Esophagus muscularis mucosa (tissue), 4 donors: ENCODE data around the gene TFF1. TPM values are rescaled to one million over a fixed set of nuclear protein-coding genes. Genes with fewer than 3 reads are reported as not detected.

ENCODE experiments used
- DNase-seq: peaks from one replicate; pipeline ENCODE4 v3.0.0-alpha.2; 2017; ENCODE audit errors: extremely low spot score
- H3K27ac ChIP-seq, 4 donors: fragments of 200-600 bp; sonication (generic); replicated peaks in 1 of 4; 1 replicate in 3 of 4; 2 replicates in 1 of 4; pipeline ENCODE4 v1.5.1; 2016 to 2019; ENCODE audit warnings: mild to moderate bottlenecking in 1 of 4
- H3K27me3 ChIP-seq, 4 donors: fragments of 200-600 bp; sonication (generic); one replicate each; pipeline versions ENCODE4 v1.5.1 to v1.6.0; 2016 to 2019
- H3K36me3 ChIP-seq, 4 donors: fragments of 200-600 bp; sonication (generic); one replicate each; pipeline ENCODE4 v1.5.1; 2016 to 2019
- H3K4me1 ChIP-seq, 4 donors: fragments of 200-600 bp; sonication (generic); one replicate each; pipeline ENCODE4 v1.5.1; 2016 to 2019
- H3K4me3 ChIP-seq, 4 donors: fragments of 200-600 bp; sonication (generic); 1 replicate in 2 of 4; 2 replicates in 2 of 4; pipeline ENCODE4 v1.5.1; 2016 to 2019; ENCODE audit warnings: mild to moderate bottlenecking in 4 of 4, moderate library complexity in 1 of 4
- H3K9me3 ChIP-seq, 4 donors: fragments of 200-600 bp; sonication (generic); 1 replicate in 3 of 4; 2 replicates in 1 of 4; pipeline ENCODE4 v1.5.1; 2016 to 2019
- EP300 ChIP-seq: sonication (generic); formaldehyde crosslinking; IDR thresholded peaks from one replicate; pipeline ENCODE4 v1.6.1; 2017; ENCODE audit warnings: antibody characterized with exemption
- POLR2A ChIP-seq: fragments of 450-650 bp; IDR thresholded peaks from one replicate; pipeline ENCODE4 v1.6.1; 2017; ENCODE audit warnings: antibody characterized with exemption, moderate library complexity, mild to moderate bottlenecking, low read depth
- POLR2AphosphoS5 ChIP-seq, 2 donors: sonication (generic); formaldehyde crosslinking; IDR thresholded peaks; one replicate each; pipeline ENCODE4 v1.6.1; 2017; ENCODE audit warnings: antibody characterized with exemption in 2 of 2
- WGBS: methylation state at CpG from one replicate; pipeline ENCODE4 v1.1.5; 2018; 5-methylcytosine and 5-hydroxymethylcytosine counted together
- intact Hi-C: fragments of 100-400 bp; cut with DNase I; formaldehyde crosslinking; loops from one replicate; pipeline ENCODE4 v1.15.1; 2023
- total RNA-seq, 4 donors: library from RNA; depleted of rRNA; stranded (reverse); fragments of >200 nt; gene quantifications; one replicate each; pipeline versions ENCODE4 v1.1.0 to v1.2.1, GENCODE V29; 2016
- TF ChIP-seq, protein P1 (sequence below), 3 experiments: fragments of 200-600 bp in 2 of 3; fragments of 450-650 bp in 1 of 3; sonication (generic) in 2 of 3; IDR thresholded peaks; one replicate each; pipeline ENCODE4 v1.5.1; 2017 to 2019; ENCODE audit warnings: antibody characterized with exemption in 3 of 3, mild to moderate bottlenecking in 2 of 3, moderate library complexity in 1 of 3

The TFF1 gene
- total RNA-seq, 4 donors from 2014 or later: not detected

DNA sequence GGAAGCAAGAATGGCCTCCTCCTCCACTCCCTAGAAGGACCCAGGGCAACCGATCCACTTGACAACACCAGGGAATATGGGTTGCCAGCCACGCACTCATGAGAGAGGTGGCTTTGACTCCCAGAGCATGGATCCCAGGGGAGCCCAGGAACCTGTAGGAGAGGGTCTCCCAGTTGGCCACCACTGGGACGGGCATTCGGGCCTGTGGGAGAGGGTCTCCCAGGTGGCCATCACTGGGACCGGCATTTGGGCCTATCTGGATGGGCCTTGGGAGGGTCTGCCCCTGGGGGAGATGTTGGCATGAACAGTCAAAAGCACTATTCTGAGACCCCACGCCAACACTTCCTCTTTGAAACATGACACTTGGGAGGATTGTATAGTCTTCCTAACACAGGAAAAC lies 565 bp downstream of the TFF1 start:
- no peaks in the 10 kb centered on the region for H3K4me1 ChIP-seq
- H3K9me3 ChIP-seq: no peaks in the 10 kb centered on the region
- intact Hi-C loops: no loop called here
- H3K27me3 ChIP-seq: peaks cover 0 to 70% (median 0%) of the 10 kb centered on the region in 4 donors
- no peaks in the 10 kb centered on the region for H3K36me3 ChIP-seq
- no peak overlapping the region for H3K27ac ChIP-seq
- 40% methylated on average over 1 of the region's 6 CpGs for WGBS
- DNase-seq: no peak
- TF ChIP-seq POLR2A (no peak), POLR2AphosphoS5 (IDR thresholded peaks at IDR 0.05) (no peak), EP300 (no peak)
- TF ChIP-seq, protein P1, sequence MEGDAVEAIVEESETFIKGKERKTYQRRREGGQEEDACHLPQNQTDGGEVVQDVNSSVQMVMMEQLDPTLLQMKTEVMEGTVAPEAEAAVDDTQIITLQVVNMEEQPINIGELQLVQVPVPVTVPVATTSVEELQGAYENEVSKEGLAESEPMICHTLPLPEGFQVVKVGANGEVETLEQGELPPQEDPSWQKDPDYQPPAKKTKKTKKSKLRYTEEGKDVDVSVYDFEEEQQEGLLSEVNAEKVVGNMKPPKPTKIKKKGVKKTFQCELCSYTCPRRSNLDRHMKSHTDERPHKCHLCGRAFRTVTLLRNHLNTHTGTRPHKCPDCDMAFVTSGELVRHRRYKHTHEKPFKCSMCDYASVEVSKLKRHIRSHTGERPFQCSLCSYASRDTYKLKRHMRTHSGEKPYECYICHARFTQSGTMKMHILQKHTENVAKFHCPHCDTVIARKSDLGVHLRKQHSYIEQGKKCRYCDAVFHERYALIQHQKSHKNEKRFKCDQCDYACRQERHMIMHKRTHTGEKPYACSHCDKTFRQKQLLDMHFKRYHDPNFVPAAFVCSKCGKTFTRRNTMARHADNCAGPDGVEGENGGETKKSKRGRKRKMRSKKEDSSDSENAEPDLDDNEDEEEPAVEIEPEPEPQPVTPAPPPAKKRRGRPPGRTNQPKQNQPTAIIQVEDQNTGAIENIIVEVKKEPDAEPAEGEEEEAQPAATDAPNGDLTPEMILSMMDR (IDR thresholded peaks at IDR 0.05): no peak
- H3K4me3 ChIP-seq: no peak overlapping the region

DNA sequence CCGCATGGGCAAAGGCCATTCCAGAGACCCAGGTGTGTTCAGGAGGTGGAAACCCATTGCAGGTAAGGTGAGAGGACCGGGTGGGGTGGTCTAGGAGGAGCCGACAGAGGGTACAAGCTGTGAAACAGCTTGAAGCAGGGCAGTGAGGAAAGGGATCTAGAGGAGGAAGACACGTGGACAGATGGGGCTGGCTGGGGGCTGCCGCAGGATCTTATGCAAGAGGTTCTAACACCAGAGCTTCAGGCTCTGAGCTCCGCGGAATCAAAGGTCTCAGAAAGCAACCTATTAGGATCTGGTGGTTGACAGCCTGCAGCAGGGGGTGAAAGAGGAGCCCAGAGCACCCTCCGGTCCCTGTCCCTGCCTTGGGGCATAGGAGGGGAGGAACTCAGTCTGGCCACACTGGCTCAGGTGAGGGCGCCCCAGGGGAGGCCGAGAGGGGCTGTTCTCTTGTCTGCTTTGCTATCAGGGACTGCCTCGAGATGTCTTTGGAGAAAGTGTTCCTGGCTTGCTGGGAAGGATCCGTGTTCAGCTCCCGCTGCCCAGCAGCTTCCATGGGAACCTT lies 1.9 kb downstream of the TFF1 start:
- no peak for TF ChIP-seq POLR2A
- TF ChIP-seq EP300: no peak
- no peak for TF ChIP-seq POLR2AphosphoS5 (IDR thresholded peaks at IDR 0.05)
- TF ChIP-seq, protein P1 (IDR thresholded peaks at IDR 0.05): no peak
- intact Hi-C loops: no loop called here
- 66% methylated on average over 13 of the region's 13 CpGs for WGBS
- Histone ChIP-seq H3K4me3 (no peak overlapping the region), H3K9me3 (peaks cover 0 to 9% (median 6%) of the 10 kb centered on the region in 4 donors), H3K4me1 (no peaks in the 10 kb centered on the region), H3K27me3 (peaks cover 0 to 71% (median 2%) of the 10 kb centered on the region in 4 donors), H3K36me3 (no peaks in the 10 kb centered on the region), H3K27ac (no peak overlapping the region)
- DNase-seq: no peak

- no peak for DNase-seq
- H3K27ac ChIP-seq: no peak overlapping the region
- no peak for TF ChIP-seq POLR2A
- no peak for TF ChIP-seq EP300
- TF ChIP-seq, protein P1 (IDR thresholded peaks at IDR 0.05): no peak
- no peak for TF ChIP-seq POLR2AphosphoS5 (IDR thresholded peaks at IDR 0.05)
- intact Hi-C loops: no loop called here
- peaks cover 0 to 80% (median 2%) of the 10 kb centered on the region in 4 donors for H3K27me3 ChIP-seq
- WGBS: 68% methylated on average over 8 of the region's 8 CpGs
- no peak overlapping the region for H3K4me3 ChIP-seq
- H3K4me1 ChIP-seq: no peaks in the 10 kb centered on the region
- peaks cover 0 to 9% (median 6%) of the 10 kb centered on the region in 4 donors for H3K9me3 ChIP-seq
- H3K36me3 ChIP-seq: no peaks in the 10 kb centered on the region
Observed at GRCh38 chr21:42363312-42363711, 3.0 kb downstream of the TFF1 start.

DNA sequence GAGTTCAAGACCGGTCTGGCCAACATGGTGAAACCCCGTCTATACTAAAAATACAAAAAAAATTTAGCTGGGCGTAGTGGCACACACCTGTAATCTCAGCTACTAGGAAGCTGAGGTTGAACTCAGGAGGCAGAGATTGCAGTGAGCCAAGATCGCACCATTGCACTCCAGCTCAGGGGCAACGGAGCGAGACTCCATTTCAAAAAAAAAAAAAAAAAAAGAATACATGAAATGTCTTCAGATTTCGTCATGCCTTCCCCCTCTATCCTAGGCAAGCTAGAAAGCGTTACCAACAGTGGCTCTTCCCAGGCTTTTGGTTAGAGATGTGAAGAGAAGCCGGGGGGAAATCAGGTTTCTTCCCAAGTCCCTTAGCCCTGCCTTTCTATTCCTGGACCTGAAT lies 3.6 kb downstream of the TFF1 start:
- Histone ChIP-seq H3K9me3 (peaks cover 0 to 9% (median 6%) of the 10 kb centered on the region in 4 donors), H3K36me3 (no peaks in the 10 kb centered on the region), H3K4me1 (no peaks in the 10 kb centered on the region), H3K27me3 (peaks cover 0 to 82% (median 2%) of the 10 kb centered on the region in 4 donors), H3K27ac (no peak overlapping the region), H3K4me3 (no peak overlapping the region)
- TF ChIP-seq, protein P1 (IDR thresholded peaks at IDR 0.05): no peak
- no peak for TF ChIP-seq POLR2A
- WGBS: 68% methylated on average over 9 of the region's 9 CpGs
- intact Hi-C loops: no loop called here
- DNase-seq: no peak

GRCh38 chr21:42362198-42362597 lies 4.1 kb downstream of the TFF1 start:
- Histone ChIP-seq H3K4me1 (no peaks in the 10 kb centered on the region), H3K4me3 (no peak overlapping the region), H3K27ac (no peak overlapping the region), H3K36me3 (no peaks in the 10 kb centered on the region), H3K27me3 (peaks cover 0 to 78% (median 2%) of the 10 kb centered on the region in 4 donors), H3K9me3 (peaks cover 0 to 12% (median 7%) of the 10 kb centered on the region in 4 donors)
- WGBS: 51% methylated on average over 12 of the region's 12 CpGs
- no peak for DNase-seq
- no peak for TF ChIP-seq EP300
- no peak for TF ChIP-seq POLR2A
- TF ChIP-seq, protein P1 (IDR thresholded peaks at IDR 0.05): no peak
- no peak for TF ChIP-seq POLR2AphosphoS5 (IDR thresholded peaks at IDR 0.05)
- intact Hi-C loops: no loop called here
